ENCODE measurements around the gene UBE2H. TPM values are rescaled to one million over a fixed set of nuclear protein-coding genes. Genes with fewer than 3 reads are reported as not detected.

The UBE2H gene
- total and polyA plus RNA-seq, 2 of the 4 experiments (the other 2 are of a cell fraction) = 34.6 to 49.4 TPM

DNA sequence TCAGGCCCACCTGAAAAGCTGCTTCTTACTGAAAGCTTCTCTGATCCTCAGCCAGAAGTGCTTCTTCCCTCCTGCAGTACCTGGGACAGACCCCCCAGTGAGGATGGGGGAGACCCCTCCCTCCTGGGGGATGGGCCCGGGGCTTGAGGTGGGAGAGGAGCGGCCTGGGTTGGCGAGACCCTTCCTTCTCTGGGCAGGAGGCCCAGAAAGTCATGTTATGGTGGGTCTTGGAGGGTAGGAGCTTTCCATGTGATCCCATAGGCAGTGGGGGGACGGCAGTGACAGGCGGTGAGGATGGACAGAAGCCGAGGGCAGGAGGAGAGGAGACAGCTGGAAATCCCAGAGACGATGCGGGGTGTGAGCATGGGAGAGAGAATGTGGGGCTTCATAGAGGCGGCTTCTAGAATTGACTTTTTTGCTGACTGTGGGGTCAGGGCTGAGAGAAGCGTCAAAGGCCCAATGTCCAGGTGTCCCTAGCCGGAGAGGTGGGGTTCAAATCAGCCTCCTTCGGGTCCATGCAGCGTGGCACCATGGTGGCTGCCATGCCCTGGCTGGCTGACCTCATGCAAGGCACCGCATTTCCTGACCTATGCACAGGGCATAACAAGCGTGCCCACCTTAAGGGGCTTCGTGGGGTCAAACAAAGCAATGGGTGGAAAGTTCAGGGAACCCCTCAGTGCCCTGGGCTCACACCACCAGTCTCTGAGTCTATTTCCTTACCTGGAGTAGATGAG, 154.0 kb downstream of the UBE2H start:
- no peak for TF ChIP-seq RFX5 (IDR thresholded peaks at IDR 0.05; ENCODE audit: low read depth, low read length)
- TF ChIP-seq MXI1 (IDR thresholded peaks at IDR 0.05; ENCODE audit: borderline replicate concordance, low read depth, low read length) = no peak
- TF ChIP-seq ELK1 (IDR thresholded peaks at IDR 0.05; ENCODE audit: borderline replicate concordance, low read depth, low read length) = no peak
- TF ChIP-seq CEBPB (IDR thresholded peaks at IDR 0.05; ENCODE audit: low read depth, low read length) = no peak
- TF ChIP-seq RAD21 (IDR thresholded peaks at IDR 0.05; ENCODE audit: low read length) = no peak
- TF ChIP-seq BHLHE40 (IDR thresholded peaks at IDR 0.05; ENCODE audit: low read depth, low read length) = no peak
- peaks cover 2% of the 10 kb centered on the region; the same call in 1 of the 2 replicates for H3K9me1 ChIP-seq (ENCODE audit: insufficient read depth, low read length)
- no peaks in the 10 kb centered on the region for H3K79me1 ChIP-seq (ENCODE audit: low read depth in 1 of 2, low read length in 2 of 2)
- no peak overlapping the region for H3K4me2 ChIP-seq (ENCODE audit: low read depth, low read length)
- no peak overlapping the region for H3K23ac ChIP-seq (ENCODE audit: low read depth, low read length)
- H3K36me3 ChIP-seq (ENCODE audit: control insufficient read depth, insufficient read depth, low read length) = no peaks in the 10 kb centered on the region
- intact Hi-C loops (cut with micrococcal nuclease) (no loop called here), in situ Hi-C loops (cut with MboI; ENCODE audit: low sequenced_read_pairs) (no loop called here), dilution Hi-C loops (cut with HindIII; ENCODE audit: low sequenced_read_pairs, unreplicated experiment) (no loop called here)
- DNase-seq (no peak), ATAC-seq (ENCODE audit: low read depth) (no peak)
- POLR2A ChIA-PET (ENCODE audit: unreplicated experiment) = no interaction called here
- H3K27ac ChIP-seq (ENCODE audit: insufficient read depth, low read length) = no peak overlapping the region
- H3K4me3 ChIP-seq (ENCODE audit: insufficient read depth, low read depth, low read length) = no peak overlapping the region
- H2AK9ac ChIP-seq (replicated peaks; ENCODE audit: low read depth, low read length, poor library complexity) = no peak overlapping the region
- no peak overlapping the region for H2BK120ac ChIP-seq (ENCODE audit: low read depth, low read length)
- no peak overlapping the region for H3K14ac ChIP-seq (replicated peaks; ENCODE audit: low read depth, low read length)
- no peak overlapping the region for H2BK20ac ChIP-seq (ENCODE audit: low read depth, low read length)
- no peaks in the 10 kb centered on the region for H4K20me1 ChIP-seq (ENCODE audit: insufficient read depth, low read length)
- CTCF ChIA-PET = no interaction called here
- no peak overlapping the region for H4K91ac ChIP-seq (ENCODE audit: insufficient read depth, low read depth, low read length)
- H3K18ac ChIP-seq (ENCODE audit: low read depth, low read length) = no peak overlapping the region
- no peak overlapping the region for H2AK5ac ChIP-seq (ENCODE audit: low read depth, low read length)
- no peak overlapping the region for H2AFZ ChIP-seq (replicated peaks; ENCODE audit: low read length, poor library complexity)
- H4K8ac ChIP-seq (ENCODE audit: low read depth in 2 of 2, low read length in 2 of 2) = no peak overlapping the region
- peaks cover 29% of the 10 kb centered on the region; the same call in 1 of the 2 replicates for H3K27me3 ChIP-seq (ENCODE audit: control insufficient read depth, insufficient read depth, low read length)
- H3K9me3 ChIP-seq (ENCODE audit: control insufficient read depth, insufficient read depth, low read length) = no peaks in the 10 kb centered on the region
- no peak overlapping the region for H3K56ac ChIP-seq (ENCODE audit: extremely low read depth, insufficient read depth, low read length)
- H3K4ac ChIP-seq (ENCODE audit: low read depth, low read length) = no peak overlapping the region
- H2BK15ac ChIP-seq (ENCODE audit: low read depth, low read length) = no peak overlapping the region
- WGBS, 2 experiments (ENCODE audit: extremely low coverage in 2 of 2, insufficient read length in 1 of 2) = 95% methylated on average over 5 of the region's 16 CpGs; no CpG with 5 or more reads in 1 of the 2 experiments
- H4K5ac ChIP-seq (ENCODE audit: low read depth, low read length) = no peak overlapping the region
- H3K4me1 ChIP-seq (ENCODE audit: control insufficient read depth, insufficient read depth, low read length) = no peaks in the 10 kb centered on the region
- no peak overlapping the region for H3K9ac ChIP-seq (ENCODE audit: low read depth, low read length)
- no TSS peak for BruUV-seq (replicated peaks)
- no peak overlapping the region for H2BK5ac ChIP-seq (ENCODE audit: low read depth, low read length, poor library complexity, severe bottlenecking)

Measured in IMR-90 (cell line).